ENCODE measurements around the gene TBC1D10B.

GRCh38 chr16:30377812-30378235, 7.5 kb upstream of the TBC1D10B start:
- peak; percentile 35 to 80 (median 69) for TF ChIP-seq POLR2AphosphoS5 (IDR thresholded peaks at IDR 0.05)
- TF ChIP-seq POLR2A (IDR thresholded peaks at IDR 0.05), result peak in 1 of 2 donors; percentile 69
- TF ChIP-seq CTCF (IDR thresholded peaks at IDR 0.05), result no peak
- no peak for TF ChIP-seq EP300 (IDR thresholded peaks at IDR 0.05)

Data from suprapubic skin (tissue), 4 donors.